Measurements from ENCODE around the gene SAG. TPM values are rescaled to one million over a fixed set of nuclear protein-coding genes. Genes with fewer than 3 reads are reported as not detected.

The SAG gene
- total RNA-seq, 4 donors from 2014 or later = 0.07 TPM; not detected in 3

DNA sequence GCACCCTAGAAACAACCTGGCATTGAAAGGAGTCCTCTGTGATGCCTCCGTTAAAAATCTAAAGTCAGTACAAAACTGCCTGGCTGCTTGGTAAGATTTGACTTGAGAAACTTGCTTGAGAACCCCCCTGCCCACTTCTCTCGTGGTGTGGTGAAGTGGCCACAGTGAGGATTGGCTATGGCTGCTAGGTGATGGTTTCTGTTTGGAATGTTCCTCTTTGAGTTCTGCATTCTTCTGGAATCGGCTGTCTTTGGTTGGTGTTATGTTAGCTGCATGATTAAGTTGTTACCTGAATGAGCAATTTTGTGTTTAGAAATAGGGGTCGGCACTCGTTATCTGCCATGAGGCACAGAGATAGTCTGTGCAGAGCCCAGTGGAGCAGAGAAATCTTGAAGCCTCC lies 21.7 kb upstream of the SAG start:
- Histone ChIP-seq H3K27ac (no peak overlapping the region), H3K4me1 (no peaks in the 10 kb centered on the region), H3K36me3 (no peaks in the 10 kb centered on the region), H3K9me3 (no peaks in the 10 kb centered on the region), H3K27me3 (no peaks in the 10 kb centered on the region), H3K4me3 (no peak overlapping the region)
- TF ChIP-seq, protein P1, sequence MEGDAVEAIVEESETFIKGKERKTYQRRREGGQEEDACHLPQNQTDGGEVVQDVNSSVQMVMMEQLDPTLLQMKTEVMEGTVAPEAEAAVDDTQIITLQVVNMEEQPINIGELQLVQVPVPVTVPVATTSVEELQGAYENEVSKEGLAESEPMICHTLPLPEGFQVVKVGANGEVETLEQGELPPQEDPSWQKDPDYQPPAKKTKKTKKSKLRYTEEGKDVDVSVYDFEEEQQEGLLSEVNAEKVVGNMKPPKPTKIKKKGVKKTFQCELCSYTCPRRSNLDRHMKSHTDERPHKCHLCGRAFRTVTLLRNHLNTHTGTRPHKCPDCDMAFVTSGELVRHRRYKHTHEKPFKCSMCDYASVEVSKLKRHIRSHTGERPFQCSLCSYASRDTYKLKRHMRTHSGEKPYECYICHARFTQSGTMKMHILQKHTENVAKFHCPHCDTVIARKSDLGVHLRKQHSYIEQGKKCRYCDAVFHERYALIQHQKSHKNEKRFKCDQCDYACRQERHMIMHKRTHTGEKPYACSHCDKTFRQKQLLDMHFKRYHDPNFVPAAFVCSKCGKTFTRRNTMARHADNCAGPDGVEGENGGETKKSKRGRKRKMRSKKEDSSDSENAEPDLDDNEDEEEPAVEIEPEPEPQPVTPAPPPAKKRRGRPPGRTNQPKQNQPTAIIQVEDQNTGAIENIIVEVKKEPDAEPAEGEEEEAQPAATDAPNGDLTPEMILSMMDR (IDR thresholded peaks at IDR 0.05) = no peak
- no peak for DNase-seq
- intact Hi-C loops (cut with DNase I; ENCODE audit: low total_unique reads) = no loop called here

DNA sequence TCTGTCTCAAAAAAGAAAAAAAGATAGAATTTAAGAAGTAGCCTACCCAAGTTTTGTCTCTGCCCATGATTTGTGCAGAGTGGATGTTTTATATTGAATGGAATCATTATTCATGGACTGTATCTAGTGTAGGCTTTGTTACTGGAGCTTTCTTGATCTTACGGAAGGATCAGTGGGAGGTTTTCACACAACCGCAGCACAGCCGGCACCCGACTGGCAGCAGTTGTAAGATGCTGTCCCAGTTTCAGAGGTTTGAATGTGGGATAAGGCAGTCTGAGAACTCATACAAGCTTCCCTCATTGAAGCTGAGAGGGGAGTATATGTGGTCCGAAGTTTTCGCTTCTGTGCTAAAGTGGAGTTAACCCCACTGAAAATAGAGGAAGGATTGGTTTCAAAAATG lies 19.7 kb upstream of the SAG start:
- H3K27ac ChIP-seq = no peak overlapping the region
- intact Hi-C loops (cut with DNase I; ENCODE audit: low total_unique reads) = no loop called here
- no peak for DNase-seq
- H3K36me3 ChIP-seq = no peaks in the 10 kb centered on the region
- no peaks in the 10 kb centered on the region for H3K9me3 ChIP-seq
- TF ChIP-seq POLR2A (IDR thresholded peaks at IDR 0.05) = no peak
- TF ChIP-seq, protein P1 (IDR thresholded peaks at IDR 0.05) = no peak
- H3K4me3 ChIP-seq = no peak overlapping the region
- no peaks in the 10 kb centered on the region for H3K4me1 ChIP-seq
- H3K27me3 ChIP-seq = no peaks in the 10 kb centered on the region

DNA sequence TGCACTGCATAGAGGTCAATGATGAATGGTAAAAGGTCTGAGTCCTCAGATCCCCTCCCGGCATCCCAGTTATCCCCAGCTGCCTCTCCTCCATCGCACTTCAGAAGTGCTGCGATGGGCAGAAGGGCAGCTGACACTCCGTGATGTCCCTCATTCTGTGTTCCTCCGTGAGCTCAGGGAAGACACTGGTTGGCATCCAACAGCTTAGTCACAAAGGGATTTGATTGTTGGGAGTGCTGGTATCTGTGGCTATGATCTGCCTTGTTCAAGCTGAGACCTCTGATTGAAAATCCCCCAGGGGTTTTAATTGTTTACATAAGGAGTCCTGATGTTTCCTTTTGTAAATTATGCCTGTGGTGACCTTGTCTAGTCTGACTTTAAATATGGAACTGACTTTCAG lies 19.0 kb upstream of the SAG start:
- H3K27me3 ChIP-seq = no peaks in the 10 kb centered on the region
- DNase-seq = no peak
- H3K27ac ChIP-seq = no peak overlapping the region
- no peaks in the 10 kb centered on the region for H3K4me1 ChIP-seq
- no peak overlapping the region for H3K4me3 ChIP-seq
- TF ChIP-seq POLR2A (IDR thresholded peaks at IDR 0.05) = no peak
- TF ChIP-seq, protein P1 (IDR thresholded peaks at IDR 0.05) = no peak
- no peaks in the 10 kb centered on the region for H3K9me3 ChIP-seq
- intact Hi-C loops (cut with DNase I; ENCODE audit: low total_unique reads) = no loop called here
- H3K36me3 ChIP-seq = no peaks in the 10 kb centered on the region

DNA sequence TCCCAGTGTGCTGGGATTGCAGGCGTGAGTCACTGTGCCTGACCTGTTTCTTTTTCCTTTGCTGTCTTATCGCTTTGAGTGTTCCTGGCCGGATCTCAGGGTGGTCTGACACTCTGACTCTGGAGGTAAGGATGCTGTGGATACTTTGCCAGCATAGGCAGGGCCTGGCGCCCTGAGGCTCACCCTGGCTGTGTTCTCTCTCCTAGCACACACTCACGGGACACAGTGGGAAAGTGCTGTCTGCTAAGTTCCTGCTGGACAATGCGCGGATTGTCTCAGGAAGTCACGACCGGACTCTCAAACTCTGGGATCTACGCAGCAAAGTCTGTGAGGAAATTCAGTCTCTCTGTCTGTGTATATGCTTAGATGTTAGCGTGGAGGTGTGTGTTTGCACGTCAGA lies 18.0 kb upstream of the SAG start:
- Histone ChIP-seq H3K9me3 (no peaks in the 10 kb centered on the region), H3K36me3 (no peaks in the 10 kb centered on the region), H3K4me1 (no peaks in the 10 kb centered on the region), H3K4me3 (no peak overlapping the region), H3K27me3 (no peaks in the 10 kb centered on the region), H3K27ac (no peak overlapping the region)
- DNase-seq = no peak
- intact Hi-C loops (cut with DNase I; ENCODE audit: low total_unique reads) = no loop called here
- TF ChIP-seq POLR2A (IDR thresholded peaks at IDR 0.05) = no peak
- TF ChIP-seq, protein P1 (IDR thresholded peaks at IDR 0.05) = no peak

DNA sequence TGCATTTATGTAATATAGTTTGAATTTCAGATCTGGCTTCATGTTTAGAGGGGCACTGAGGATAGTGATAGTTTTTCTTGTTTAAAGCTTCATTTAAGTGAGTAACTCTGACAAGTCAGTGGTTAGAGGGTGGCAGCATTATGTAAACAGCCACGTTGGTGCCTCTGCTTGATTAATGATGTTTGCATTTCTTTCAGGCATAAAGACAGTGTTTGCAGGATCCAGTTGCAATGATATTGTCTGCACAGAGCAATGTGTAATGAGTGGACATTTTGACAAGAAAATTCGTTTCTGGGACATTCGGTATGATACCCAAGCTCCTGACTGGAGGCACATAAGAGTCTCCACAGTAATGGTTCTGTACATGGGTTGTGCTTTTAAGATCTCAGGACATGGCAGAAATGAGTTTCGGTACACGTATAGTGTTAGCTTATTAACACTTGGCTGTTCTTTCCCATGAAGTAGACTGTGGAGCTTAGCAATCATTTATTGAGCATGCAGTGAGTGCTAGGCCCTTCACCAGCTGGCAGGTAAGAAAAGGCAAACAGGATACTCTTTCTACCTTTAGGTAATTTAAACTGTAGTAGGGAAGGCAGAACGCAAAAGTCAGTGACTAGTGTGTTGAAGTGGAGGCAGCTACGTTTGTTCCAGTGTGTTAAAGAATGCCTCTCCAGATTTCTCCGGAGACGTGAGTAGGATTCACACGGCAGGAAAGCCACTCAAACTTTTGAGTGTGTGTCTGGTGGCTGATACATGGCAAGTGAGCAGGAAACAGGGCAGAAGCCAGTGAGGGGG lies 17.4 kb upstream of the SAG start:
- Histone ChIP-seq H3K4me3 (no peak overlapping the region), H3K27me3 (no peaks in the 10 kb centered on the region), H3K27ac (no peak overlapping the region), H3K4me1 (no peaks in the 10 kb centered on the region), H3K36me3 (no peaks in the 10 kb centered on the region), H3K9me3 (no peaks in the 10 kb centered on the region)
- intact Hi-C loops (cut with DNase I; ENCODE audit: low total_unique reads) = no loop called here
- TF ChIP-seq POLR2A (IDR thresholded peaks at IDR 0.05) = no peak
- TF ChIP-seq, protein P1 (IDR thresholded peaks at IDR 0.05) = no peak
- DNase-seq = no peak

Measured in uterus (tissue), 4 donors.